HFFc6 (cell line): Measurements from ENCODE around the gene PCBD1. TPM values are rescaled to one million over a fixed set of nuclear protein-coding genes. Genes with fewer than 3 reads are reported as not detected.

Experiments
- DNase-seq: peaks from one replicate; pipeline ENCODE4 v3.0.0-alpha.2; 2018
- H3K27ac Mint-ChIP-seq: 2 replicates; pipeline ENCODE4 v1.8.0; 2020; ENCODE audit warnings: mild to moderate bottlenecking, mixed read lengths
- H3K27me3 Mint-ChIP-seq: 2 replicates; pipeline ENCODE4 v1.8.0; 2021; ENCODE audit warnings: mild to moderate bottlenecking, moderate library complexity, mixed read lengths; ENCODE audit not compliant: insufficient read depth
- H3K36me3 Mint-ChIP-seq: 2 replicates; pipeline ENCODE4 v1.8.0; 2021; ENCODE audit warnings: low read depth, mixed read lengths
- H3K4me1 Mint-ChIP-seq: 2 replicates; pipeline ENCODE4 v1.8.0; 2020; ENCODE audit warnings: low read depth, mixed read lengths
- H3K4me3 Mint-ChIP-seq: 2 replicates; pipeline ENCODE4 v1.8.0; 2020; ENCODE audit warnings: mild to moderate bottlenecking, moderate library complexity, mixed read lengths
- H3K9me3 Mint-ChIP-seq: 2 replicates; pipeline ENCODE4 v1.8.0; 2020; ENCODE audit warnings: mild to moderate bottlenecking, mixed read lengths
- CTCF ChIP-seq: fragments of 200-600 bp; sonication (generic); IDR thresholded peaks from 2 replicates; pipeline ENCODE4 v1.5.0; 2021; ENCODE audit warnings: antibody characterized with exemption, mild to moderate bottlenecking
- total RNA-seq, 6 experiments: library from RNA; stranded (reverse); fragmentation: NEBNext Ultra II Directional; extraction: Animal tissue kit (Norgen Biotek cat#: 25700); gene quantifications; 2 replicates in 1 of 6; 3 replicates in 5 of 6; pipeline ENCODE4 v1.2.3, GENCODE V29; 2021

The PCBD1 gene
- total RNA-seq, 6 experiments from 2014 or later: 36.4 to 55.7 (median 37.7) TPM

GRCh38 chr10:70903262-70903921 lies 15.0 kb upstream of the PCBD1 start:
- Mint-ChIP-seq H3K4me3 (no peak overlapping the region), H3K4me1 (no peaks in the 10 kb centered on the region), H3K27me3 (peaks cover 57% of the 10 kb centered on the region), H3K27ac (no peak overlapping the region), H3K9me3 (no peaks in the 10 kb centered on the region), H3K36me3 (no peaks in the 10 kb centered on the region)
- peak; percentile 29 for DNase-seq
- peak; percentile 94 for TF ChIP-seq CTCF

GRCh38 chr10:70902661-70903261 lies 14.4 kb upstream of the PCBD1 start:
- Mint-ChIP-seq H3K9me3 (no peaks in the 10 kb centered on the region), H3K4me3 (no peak overlapping the region), H3K4me1 (no peaks in the 10 kb centered on the region), H3K27ac (no peak overlapping the region), H3K27me3 (peaks cover 53% of the 10 kb centered on the region), H3K36me3 (no peaks in the 10 kb centered on the region)
- no peak for TF ChIP-seq CTCF
- DNase-seq: no peak

- H3K27ac Mint-ChIP-seq: no peak overlapping the region
- TF ChIP-seq CTCF: no peak
- peaks cover 48% of the 10 kb centered on the region for H3K27me3 Mint-ChIP-seq
- no peaks in the 10 kb centered on the region for H3K36me3 Mint-ChIP-seq
- H3K9me3 Mint-ChIP-seq: no peaks in the 10 kb centered on the region
- H3K4me1 Mint-ChIP-seq: no peaks in the 10 kb centered on the region
- H3K4me3 Mint-ChIP-seq: no peak overlapping the region
- DNase-seq: no peak
Observed at GRCh38 chr10:70901276-70901878, 13.0 kb upstream of the PCBD1 start.

- H3K9me3 Mint-ChIP-seq: no peaks in the 10 kb centered on the region
- H3K4me1 Mint-ChIP-seq: no peaks in the 10 kb centered on the region
- H3K36me3 Mint-ChIP-seq: peaks cover 5% of the 10 kb centered on the region; the same call in 1 of the 2 replicates
- H3K27me3 Mint-ChIP-seq: peaks cover 49% of the 10 kb centered on the region
- no peak for DNase-seq
- no peak overlapping the region for H3K4me3 Mint-ChIP-seq
- no peak overlapping the region for H3K27ac Mint-ChIP-seq
- TF ChIP-seq CTCF: no peak
Observed at GRCh38 chr10:70899096-70899495, 10.7 kb upstream of the PCBD1 start.

GRCh38 chr10:70898687-70899086 lies 10.3 kb upstream of the PCBD1 start:
- Mint-ChIP-seq H3K36me3 (peaks cover 5% of the 10 kb centered on the region; the same call in 1 of the 2 replicates), H3K27ac (no peak overlapping the region), H3K27me3 (peaks cover 48% of the 10 kb centered on the region), H3K4me1 (no peaks in the 10 kb centered on the region), H3K4me3 (no peak overlapping the region), H3K9me3 (no peaks in the 10 kb centered on the region)
- TF ChIP-seq CTCF: no peak
- no peak for DNase-seq
